Measurements from ENCODE around the gene POLR3K.

POLR3K gene

DNA sequence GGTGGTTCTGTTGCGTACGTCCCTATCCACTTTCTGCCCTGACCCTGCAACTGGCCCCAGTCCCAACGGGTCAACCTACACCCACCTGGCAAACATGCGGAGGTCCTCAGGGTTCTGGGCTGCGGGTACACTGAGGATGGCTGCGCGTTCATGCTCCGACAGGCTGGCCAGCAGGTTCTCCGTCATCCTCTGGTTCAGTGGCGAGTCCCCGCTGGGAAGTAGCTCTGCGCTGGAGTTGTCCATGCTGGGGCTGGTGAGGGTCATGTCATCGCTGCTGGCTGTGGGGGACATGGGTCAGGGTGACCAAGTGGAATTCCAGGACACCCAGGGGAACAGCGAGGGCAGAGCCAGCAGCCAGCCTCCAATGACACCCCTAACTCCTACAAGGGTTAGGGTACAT is 35.2 kb upstream of the POLR3K start:
- H3K18ac ChIP-seq (ENCODE audit: low read length), result no peak overlapping the region
- DNase-seq (ENCODE audit: low spot score), result no peak
- H2BK15ac ChIP-seq (ENCODE audit: low read length), result no peak overlapping the region
- peaks cover 29 to 65% of the 10 kb centered on the region in 2 donors for H3K36me3 ChIP-seq (replicated peaks in 1 of 2; ENCODE audit: control insufficient read depth in 2 of 2, insufficient read depth in 2 of 2, low read length in 2 of 2)
- H2BK12ac ChIP-seq (ENCODE audit: low read length), result no peak overlapping the region
- H3K9ac ChIP-seq (ENCODE audit: low read depth, low read length, poor library complexity), result peak overlapping the region; percentile 2
- H3K14ac ChIP-seq (ENCODE audit: low read length), result no peak overlapping the region
- no peak overlapping the region for H4K91ac ChIP-seq (ENCODE audit: low read depth, low read length, poor library complexity)
- no peaks in the 10 kb centered on the region for H3K27me3 ChIP-seq (ENCODE audit: control insufficient read depth in 3 of 3, insufficient read depth in 3 of 3, low read depth in 1 of 3, low read length in 3 of 3)
- H3K23ac ChIP-seq (ENCODE audit: low read depth, low read length, poor library complexity), result peak overlapping the region; percentile 20
- H3K4me2 ChIP-seq (ENCODE audit: insufficient read depth, low read length, poor library complexity, severe bottlenecking), result no peak overlapping the region
- H2BK5ac ChIP-seq (ENCODE audit: low read length), result peak overlapping the region; percentile 35
- no peak overlapping the region for H3K27ac ChIP-seq (replicated peaks; ENCODE audit: low read length)
- H2AK5ac ChIP-seq (ENCODE audit: low read depth, low read length), result no peak overlapping the region
- H3K4me3 ChIP-seq (ENCODE audit: low read length in 2 of 2), result no peak overlapping the region
- no peak overlapping the region for H3K4ac ChIP-seq (ENCODE audit: low read length)
- H3K4me1 ChIP-seq (ENCODE audit: control insufficient read depth in 2 of 2, insufficient read depth in 1 of 2, low read depth in 1 of 2, low read length in 2 of 2), result no peaks in the 10 kb centered on the region
- H4K8ac ChIP-seq (ENCODE audit: low read depth, low read length), result no peak overlapping the region
- WGBS, 2 donors (ENCODE audit: extremely low coverage in 2 of 2, insufficient read length in 2 of 2, insufficient replicate concordance in 1 of 2), result no CpG with 5 or more reads among the region's 14 CpGs
- peaks cover 0 to 1% of the 10 kb centered on the region in 2 donors for H3K9me3 ChIP-seq (replicated peaks in 1 of 2; ENCODE audit: control insufficient read depth in 2 of 2, insufficient read depth in 1 of 2, low read depth in 1 of 2, low read length in 2 of 2)
- no peak overlapping the region for H2BK120ac ChIP-seq (ENCODE audit: low read depth, low read length)
- H2AFZ ChIP-seq (ENCODE audit: low read length), result no peak overlapping the region
- H3K79me1 ChIP-seq (ENCODE audit: low read depth, low read length), result peaks cover 4% of the 10 kb centered on the region

GRCh38 chr16:86483-86952 is 33.1 kb upstream of the POLR3K start:
- no peak overlapping the region for H2BK120ac ChIP-seq (ENCODE audit: low read depth, low read length)
- H3K23ac ChIP-seq (ENCODE audit: low read depth, low read length, poor library complexity), result peak overlapping the region; percentile 25
- no peak overlapping the region for H2BK12ac ChIP-seq (ENCODE audit: low read length)
- no peak overlapping the region for H2AFZ ChIP-seq (ENCODE audit: low read length)
- H3K36me3 ChIP-seq (replicated peaks in 1 of 2; ENCODE audit: control insufficient read depth in 2 of 2, insufficient read depth in 2 of 2, low read length in 2 of 2), result peaks cover 29 to 68% of the 10 kb centered on the region in 2 donors
- no peak overlapping the region for H2BK5ac ChIP-seq (ENCODE audit: low read length)
- H3K4me3 ChIP-seq (ENCODE audit: low read length in 2 of 2), result no peak overlapping the region
- no peak overlapping the region for H2AK5ac ChIP-seq (ENCODE audit: low read depth, low read length)
- H3K27ac ChIP-seq (replicated peaks; ENCODE audit: low read length), result no peak overlapping the region
- WGBS, 2 donors (ENCODE audit: extremely low coverage in 2 of 2, insufficient read length in 2 of 2, insufficient replicate concordance in 1 of 2), result no CpG with 5 or more reads among the region's 23 CpGs
- no peak overlapping the region for H3K4me2 ChIP-seq (ENCODE audit: insufficient read depth, low read length, poor library complexity, severe bottlenecking)
- H3K4me1 ChIP-seq (ENCODE audit: control insufficient read depth in 2 of 2, insufficient read depth in 1 of 2, low read depth in 1 of 2, low read length in 2 of 2), result no peaks in the 10 kb centered on the region
- peaks cover 0 to 1% of the 10 kb centered on the region in 2 donors for H3K9me3 ChIP-seq (replicated peaks in 1 of 2; ENCODE audit: control insufficient read depth in 2 of 2, insufficient read depth in 1 of 2, low read depth in 1 of 2, low read length in 2 of 2)
- H3K27me3 ChIP-seq (ENCODE audit: control insufficient read depth in 3 of 3, insufficient read depth in 3 of 3, low read depth in 1 of 3, low read length in 3 of 3), result no peaks in the 10 kb centered on the region
- H3K14ac ChIP-seq (ENCODE audit: low read length), result no peak overlapping the region
- H4K91ac ChIP-seq (ENCODE audit: low read depth, low read length, poor library complexity), result no peak overlapping the region
- H3K18ac ChIP-seq (ENCODE audit: low read length), result no peak overlapping the region
- no peak overlapping the region for H4K8ac ChIP-seq (ENCODE audit: low read depth, low read length)
- peaks cover 3% of the 10 kb centered on the region for H3K79me1 ChIP-seq (ENCODE audit: low read depth, low read length)
- DNase-seq (ENCODE audit: low spot score), result no peak
- no peak overlapping the region for H3K9ac ChIP-seq (ENCODE audit: low read depth, low read length, poor library complexity)
- peak overlapping the region; percentile 41 for H3K4ac ChIP-seq (ENCODE audit: low read length)
- no peak overlapping the region for H2BK15ac ChIP-seq (ENCODE audit: low read length)

- Histone ChIP-seq H3K27me3 (ENCODE audit: control insufficient read depth in 3 of 3, insufficient read depth in 3 of 3, low read depth in 1 of 3, low read length in 3 of 3) (no peaks in the 10 kb centered on the region), H2BK12ac (ENCODE audit: low read length) (no peak overlapping the region), H4K91ac (ENCODE audit: low read depth, low read length, poor library complexity) (no peak overlapping the region), H3K4me2 (ENCODE audit: insufficient read depth, low read length, poor library complexity, severe bottlenecking) (no peak overlapping the region), H3K14ac (ENCODE audit: low read length) (no peak overlapping the region), H3K9ac (ENCODE audit: low read depth, low read length, poor library complexity) (no peak overlapping the region), H3K9me3 (replicated peaks in 1 of 2; ENCODE audit: control insufficient read depth in 2 of 2, insufficient read depth in 1 of 2, low read depth in 1 of 2, low read length in 2 of 2) (no peaks in the 10 kb centered on the region), H2AFZ (ENCODE audit: low read length) (no peak overlapping the region), H2AK5ac (ENCODE audit: low read depth, low read length) (no peak overlapping the region), H3K4ac (ENCODE audit: low read length) (no peak overlapping the region), H3K23ac (ENCODE audit: low read depth, low read length, poor library complexity) (no peak overlapping the region), H3K4me3 (ENCODE audit: low read length in 2 of 2) (no peak overlapping the region), H2BK15ac (ENCODE audit: low read length) (no peak overlapping the region), H3K4me1 (ENCODE audit: control insufficient read depth in 2 of 2, insufficient read depth in 1 of 2, low read depth in 1 of 2, low read length in 2 of 2) (no peaks in the 10 kb centered on the region), H2BK5ac (ENCODE audit: low read length) (no peak overlapping the region), H3K18ac (ENCODE audit: low read length) (no peak overlapping the region), H4K8ac (ENCODE audit: low read depth, low read length) (no peak overlapping the region), H3K79me1 (ENCODE audit: low read depth, low read length) (peaks cover 3% of the 10 kb centered on the region), H3K27ac (replicated peaks; ENCODE audit: low read length) (no peak overlapping the region), H2BK120ac (ENCODE audit: low read depth, low read length) (no peak overlapping the region), H3K36me3 (replicated peaks in 1 of 2; ENCODE audit: control insufficient read depth in 2 of 2, insufficient read depth in 2 of 2, low read length in 2 of 2) (peaks cover 30 to 69% of the 10 kb centered on the region in 2 donors)
- DNase-seq (ENCODE audit: low spot score), result no peak
- no CpG with 5 or more reads among the region's 9 CpGs for WGBS, 2 donors (ENCODE audit: extremely low coverage in 2 of 2, insufficient read length in 2 of 2, insufficient replicate concordance in 1 of 2)
Observed at GRCh38 chr16:85865-86264, 32.5 kb upstream of the POLR3K start.

DNA sequence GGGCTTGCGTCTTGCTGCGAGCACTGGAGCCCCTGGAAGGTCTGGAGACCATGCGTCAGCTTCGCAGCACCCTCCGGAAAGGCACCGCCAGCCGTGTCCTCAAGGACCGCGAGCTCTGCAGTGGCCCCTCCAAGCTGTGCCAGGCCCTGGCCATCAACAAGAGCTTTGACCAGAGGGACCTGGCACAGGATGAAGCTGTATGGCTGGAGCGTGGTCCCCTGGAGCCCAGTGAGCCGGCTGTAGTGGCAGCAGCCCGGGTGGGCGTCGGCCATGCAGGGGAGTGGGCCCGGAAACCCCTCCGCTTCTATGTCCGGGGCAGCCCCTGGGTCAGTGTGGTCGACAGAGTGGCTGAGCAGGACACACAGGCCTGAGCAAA is 32.0 kb upstream of the POLR3K start:
- Histone ChIP-seq H3K27me3 (ENCODE audit: control insufficient read depth in 3 of 3, insufficient read depth in 3 of 3, low read depth in 1 of 3, low read length in 3 of 3) (no peaks in the 10 kb centered on the region), H3K27ac (replicated peaks; ENCODE audit: low read length) (no peak overlapping the region), H3K4me1 (ENCODE audit: control insufficient read depth in 2 of 2, insufficient read depth in 1 of 2, low read depth in 1 of 2, low read length in 2 of 2) (no peaks in the 10 kb centered on the region), H4K91ac (ENCODE audit: low read depth, low read length, poor library complexity) (no peak overlapping the region), H2BK12ac (ENCODE audit: low read length) (no peak overlapping the region), H3K23ac (ENCODE audit: low read depth, low read length, poor library complexity) (no peak overlapping the region), H3K14ac (ENCODE audit: low read length) (no peak overlapping the region), H2BK120ac (ENCODE audit: low read depth, low read length) (no peak overlapping the region), H4K8ac (ENCODE audit: low read depth, low read length) (no peak overlapping the region), H3K9ac (ENCODE audit: low read depth, low read length, poor library complexity) (no peak overlapping the region), H3K18ac (ENCODE audit: low read length) (no peak overlapping the region), H3K79me1 (ENCODE audit: low read depth, low read length) (peaks cover 3% of the 10 kb centered on the region), H2AK5ac (ENCODE audit: low read depth, low read length) (no peak overlapping the region), H3K4me2 (ENCODE audit: insufficient read depth, low read length, poor library complexity, severe bottlenecking) (no peak overlapping the region), H3K4ac (ENCODE audit: low read length) (no peak overlapping the region), H2BK15ac (ENCODE audit: low read length) (no peak overlapping the region), H3K36me3 (replicated peaks in 1 of 2; ENCODE audit: control insufficient read depth in 2 of 2, insufficient read depth in 2 of 2, low read length in 2 of 2) (peaks cover 30 to 72% of the 10 kb centered on the region in 2 donors), H3K4me3 (ENCODE audit: low read length in 2 of 2) (no peak overlapping the region), H3K9me3 (replicated peaks in 1 of 2; ENCODE audit: control insufficient read depth in 2 of 2, insufficient read depth in 1 of 2, low read depth in 1 of 2, low read length in 2 of 2) (no peaks in the 10 kb centered on the region), H2AFZ (ENCODE audit: low read length) (no peak overlapping the region), H2BK5ac (ENCODE audit: low read length) (no peak overlapping the region)
- WGBS, 2 donors (ENCODE audit: extremely low coverage in 2 of 2, insufficient read length in 2 of 2, insufficient replicate concordance in 1 of 2), result no CpG with 5 or more reads among the region's 18 CpGs
- DNase-seq (ENCODE audit: low spot score), result no peak
